Measurements from ENCODE around the gene STX4.

STX4 gene

DNA sequence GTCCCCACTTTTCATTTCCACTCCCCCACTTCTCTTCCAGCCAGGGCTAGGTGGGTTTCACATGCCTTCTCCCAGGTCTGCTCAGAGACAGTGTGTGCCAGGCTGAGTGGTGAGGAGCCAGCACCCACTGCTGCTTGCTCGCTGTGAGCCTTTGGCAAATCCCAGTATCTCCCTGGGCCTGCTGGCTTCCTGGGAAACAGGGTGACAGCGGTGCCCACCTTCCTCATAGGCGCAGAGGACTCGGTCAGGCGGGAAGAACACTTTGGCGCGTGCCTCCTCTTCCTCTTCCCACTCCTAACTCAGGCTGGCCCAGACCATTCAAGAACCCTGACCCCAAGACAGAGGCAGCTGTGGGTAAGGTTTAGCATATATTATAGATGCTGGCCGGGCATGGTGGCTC, 55.8 kb downstream of the STX4 start:
- Histone ChIP-seq H3K36me3 (ENCODE audit: control insufficient read depth in 1 of 2, insufficient read depth in 2 of 2, low read length in 2 of 2) (peaks cover 8 to 47% of the 10 kb centered on the region in 2 donors), H3K9me3 (ENCODE audit: control insufficient read depth in 1 of 2, low read length in 2 of 2) (no peaks in the 10 kb centered on the region), H3K27me3 (ENCODE audit: low read depth, low read length) (no peaks in the 10 kb centered on the region), H3K4me3 (ENCODE audit: low read depth in 1 of 2, low read length in 2 of 2) (no peak overlapping the region), H3K27ac (ENCODE audit: low read length) (no peak overlapping the region), H3K4me1 (ENCODE audit: control insufficient read depth in 1 of 2, insufficient read depth in 2 of 2, low read length in 2 of 2) (peaks cover 0 to 10% of the 10 kb centered on the region in 2 donors)

All from muscle layer of duodenum (tissue), 2 donors.